Vagina (tissue), 2 donors: ENCODE data around the gene KIF4B.

Source experiments
- CTCF ChIP-seq, 3 experiments: fragments of 450-650 bp in 2 of 3; fragments of 200-600 bp in 1 of 3; sonication (generic) in 1 of 3; IDR thresholded peaks; one replicate each; pipeline ENCODE4 v1.5.1; 2017 to 2019; ENCODE audit warnings: antibody characterized with exemption in 3 of 3, mild to moderate bottlenecking in 2 of 3, moderate library complexity in 2 of 3
- POLR2A ChIP-seq, 2 donors: fragments of 450-650 bp; IDR thresholded peaks; one replicate each; pipeline ENCODE4 v1.6.1; 2017; ENCODE audit warnings: antibody characterized with exemption in 2 of 2, mild to moderate bottlenecking in 2 of 2, moderate library complexity in 2 of 2

- TF ChIP-seq CTCF (IDR thresholded peaks at IDR 0.05) (no peak), POLR2A (IDR thresholded peaks at IDR 0.05) (no peak)
These were observed 41.0 kb upstream of the KIF4B start for GRCh38 chr5:154972476-154973080.
